K562 (cell line): ENCODE measurements around the gene P2RY10.

ENCODE experiments used
- CBX3 ChIP-seq, 2 experiments: IDR thresholded peaks; 1 replicate in 1 of 2; 2 replicates in 1 of 2; pipeline ENCODE4 v1.6.1; 2012; ENCODE audit warnings: inconsistent platforms in 2 of 2, low read length in 2 of 2, borderline replicate concordance in 1 of 2, control low read depth in 1 of 2
- CTCF ChIP-seq, 3 experiments: IDR thresholded peaks in 2 of 3; conservative IDR thresholded peaks in 1 of 3; 2 replicates each; pipeline ENCODE4 v1.5.1; 2011 to 2012; ENCODE audit warnings: low read length in 3 of 3, mild to moderate bottlenecking in 3 of 3, control low read depth in 2 of 3, improper control_type of control experiment in 1 of 3, inconsistent platforms in 1 of 3, low read depth in 1 of 3, mixed read lengths in 1 of 3, moderate library complexity in 1 of 3; ENCODE audit not compliant: insufficient read depth in 2 of 3
- EHMT2 ChIP-seq: fragments of 450-650 bp; IDR thresholded peaks from 2 replicates; pipeline ENCODE4 v1.6.1; 2018; ENCODE audit warnings: antibody characterized with exemption
- EZH2 ChIP-seq: IDR thresholded peaks from 2 replicates; pipeline ENCODE4 v1.6.1; 2012; ENCODE audit warnings: low read depth, mild to moderate bottlenecking, inconsistent platforms, low read length, borderline replicate concordance
- FOXJ3 ChIP-seq: sonication (generic); formaldehyde crosslinking; IDR thresholded peaks from 2 replicates; pipeline ENCODE4 v1.4.0; 2020; ENCODE audit warnings: mild to moderate bottlenecking, missing genetic modification reagents
- HCFC1 ChIP-seq: IDR thresholded peaks from 2 replicates; pipeline ENCODE4 v1.6.1; 2012; ENCODE audit warnings: low read depth, low read length, improper control_type of control experiment
- MXD1 ChIP-seq: fragments of 250-450 bp; sonication (Bioruptor Pico); IDR thresholded peaks from 2 replicates; pipeline ENCODE4 v1.8.0; 2021; ENCODE audit warnings: borderline replicate concordance, mild to moderate bottlenecking, moderate library complexity; ENCODE audit not compliant: poor library complexity, severe bottlenecking
- MXI1 ChIP-seq: IDR thresholded peaks from 2 replicates; pipeline ENCODE4 v1.6.1; 2011; ENCODE audit warnings: low read depth, mild to moderate bottlenecking, improper control_type of control experiment, low read length
- RAD21 ChIP-seq, 2 experiments: fragments of 250-450 bp in 1 of 2; fragments of 450-650 bp in 1 of 2; sonication (Bioruptor Pico) in 1 of 2; formaldehyde crosslinking in 1 of 2; IDR thresholded peaks in 1 of 2; conservative IDR thresholded peaks in 1 of 2; 2 replicates each; pipeline versions ENCODE4 v1.4.0 to v1.8.0; 2020 to 2022; ENCODE audit warnings: mild to moderate bottlenecking in 2 of 2, moderate library complexity in 1 of 2
- SMAD1 ChIP-seq: fragments of 150-350 bp; IDR thresholded peaks from 2 replicates; pipeline ENCODE4 v1.6.1; 2014; ENCODE audit warnings: low read length, low read depth; ENCODE audit not compliant: partially characterized antibody
- TF ChIP-seq, protein P1 (sequence below): IDR thresholded peaks from 2 replicates; pipeline ENCODE4 v1.6.1; 2016; ENCODE audit warnings: missing genetic modification characterization, missing compliant biosample characterization
- TF ChIP-seq, protein P2 (sequence below): sonication (generic); formaldehyde crosslinking; IDR thresholded peaks from 2 replicates; pipeline ENCODE4 v1.8.1; 2022; ENCODE audit warnings: missing genetic modification reagents

DNA sequence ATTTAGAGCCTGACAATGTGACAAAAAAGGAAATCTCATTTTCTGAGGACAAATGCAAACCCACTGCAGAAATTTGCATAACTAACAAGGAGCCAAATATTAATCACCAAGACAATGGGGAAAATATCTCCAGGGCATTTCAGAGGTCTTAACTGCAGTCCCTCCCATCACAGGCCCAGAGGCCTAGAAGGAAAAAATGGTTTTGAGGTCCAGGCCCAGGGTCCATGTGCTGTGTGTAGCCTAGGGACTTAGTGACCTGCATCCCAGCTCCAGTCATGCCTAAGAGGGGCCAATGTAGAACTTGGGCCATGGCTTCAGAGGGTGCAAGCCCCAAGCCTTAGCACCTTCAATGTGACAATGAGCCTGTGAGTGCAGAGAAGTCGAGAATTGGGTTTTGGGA, 44.2 kb downstream of the P2RY10 start:
- TF ChIP-seq, protein P1, sequence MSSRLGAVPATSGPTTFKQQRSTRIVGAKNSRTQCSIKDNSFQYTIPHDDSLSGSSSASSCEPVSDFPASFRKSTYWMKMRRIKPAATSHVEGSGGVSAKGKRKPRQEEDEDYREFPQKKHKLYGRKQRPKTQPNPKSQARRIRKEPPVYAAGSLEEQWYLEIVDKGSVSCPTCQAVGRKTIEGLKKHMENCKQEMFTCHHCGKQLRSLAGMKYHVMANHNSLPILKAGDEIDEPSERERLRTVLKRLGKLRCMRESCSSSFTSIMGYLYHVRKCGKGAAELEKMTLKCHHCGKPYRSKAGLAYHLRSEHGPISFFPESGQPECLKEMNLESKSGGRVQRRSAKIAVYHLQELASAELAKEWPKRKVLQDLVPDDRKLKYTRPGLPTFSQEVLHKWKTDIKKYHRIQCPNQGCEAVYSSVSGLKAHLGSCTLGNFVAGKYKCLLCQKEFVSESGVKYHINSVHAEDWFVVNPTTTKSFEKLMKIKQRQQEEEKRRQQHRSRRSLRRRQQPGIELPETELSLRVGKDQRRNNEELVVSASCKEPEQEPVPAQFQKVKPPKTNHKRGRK, result no peak
- TF ChIP-seq, protein P2, sequence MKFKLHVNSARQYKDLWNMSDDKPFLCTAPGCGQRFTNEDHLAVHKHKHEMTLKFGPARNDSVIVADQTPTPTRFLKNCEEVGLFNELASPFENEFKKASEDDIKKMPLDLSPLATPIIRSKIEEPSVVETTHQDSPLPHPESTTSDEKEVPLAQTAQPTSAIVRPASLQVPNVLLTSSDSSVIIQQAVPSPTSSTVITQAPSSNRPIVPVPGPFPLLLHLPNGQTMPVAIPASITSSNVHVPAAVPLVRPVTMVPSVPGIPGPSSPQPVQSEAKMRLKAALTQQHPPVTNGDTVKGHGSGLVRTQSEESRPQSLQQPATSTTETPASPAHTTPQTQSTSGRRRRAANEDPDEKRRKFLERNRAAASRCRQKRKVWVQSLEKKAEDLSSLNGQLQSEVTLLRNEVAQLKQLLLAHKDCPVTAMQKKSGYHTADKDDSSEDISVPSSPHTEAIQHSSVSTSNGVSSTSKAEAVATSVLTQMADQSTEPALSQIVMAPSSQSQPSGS, result no peak
- TF ChIP-seq EHMT2 (no peak), HCFC1 (no peak), CBX3 (IDR thresholded peaks at IDR 0.05; ENCODE audit: borderline replicate concordance in 1 of 2, low read length in 2 of 2) (no peak), MXD1 (no peak), FOXJ3 (no peak), MXI1 (no peak), CTCF (IDR thresholded peaks at IDR 0.05 in 2 of 3, conservative IDR thresholded peaks at IDR 0.05 in 1 of 3; ENCODE audit: insufficient read depth in 2 of 3, low read depth in 1 of 3, low read length in 3 of 3) (no peak), RAD21 (CRISPR knock-in tag; conservative IDR thresholded peaks at IDR 0.05 in 1 of 2, IDR thresholded peaks at IDR 0.05 in 1 of 2) (no peak), EZH2 (no peak), SMAD1 (no peak)
